GM21576 (cell line): ENCODE measurements around the gene RPL19.
"Not testable (repeated sequence)": the region's sequence is repeated elsewhere in the genome, so short reads cannot be mapped to it uniquely, and the experiment has no call there.

Experiments
- ATAC-seq: cut with Tn5 transposase; IDR thresholded peaks from one replicate; pipeline ENCODE4 v1.9.1; 2021; ENCODE audit warnings: mild to moderate bottlenecking, moderate library complexity; ENCODE audit not compliant: unreplicated experiment

Gene RPL19

GRCh38 chr17:39200070-39200879 is at the start of gene RPL19:
Gene RPL19, plus strand, starts transcription at chr17:39200283. Its CDS starts 62 bp downstream, at chr17:39200345.
- peak; percentile 53 for ATAC-seq

- ATAC-seq, result no peak
These were observed 49.3 kb upstream of the RPL19 start for GRCh38 chr17:39150795-39151149.

- no peak for ATAC-seq
These were observed 48.7 kb upstream of the RPL19 start, which contains the start of gene PLXDC1 for GRCh38 chr17:39151150-39151942. Gene PLXDC1, minus strand, starts transcription at chr17:39151637. Its CDS starts 200 bp downstream, at chr17:39151437.

DNA sequence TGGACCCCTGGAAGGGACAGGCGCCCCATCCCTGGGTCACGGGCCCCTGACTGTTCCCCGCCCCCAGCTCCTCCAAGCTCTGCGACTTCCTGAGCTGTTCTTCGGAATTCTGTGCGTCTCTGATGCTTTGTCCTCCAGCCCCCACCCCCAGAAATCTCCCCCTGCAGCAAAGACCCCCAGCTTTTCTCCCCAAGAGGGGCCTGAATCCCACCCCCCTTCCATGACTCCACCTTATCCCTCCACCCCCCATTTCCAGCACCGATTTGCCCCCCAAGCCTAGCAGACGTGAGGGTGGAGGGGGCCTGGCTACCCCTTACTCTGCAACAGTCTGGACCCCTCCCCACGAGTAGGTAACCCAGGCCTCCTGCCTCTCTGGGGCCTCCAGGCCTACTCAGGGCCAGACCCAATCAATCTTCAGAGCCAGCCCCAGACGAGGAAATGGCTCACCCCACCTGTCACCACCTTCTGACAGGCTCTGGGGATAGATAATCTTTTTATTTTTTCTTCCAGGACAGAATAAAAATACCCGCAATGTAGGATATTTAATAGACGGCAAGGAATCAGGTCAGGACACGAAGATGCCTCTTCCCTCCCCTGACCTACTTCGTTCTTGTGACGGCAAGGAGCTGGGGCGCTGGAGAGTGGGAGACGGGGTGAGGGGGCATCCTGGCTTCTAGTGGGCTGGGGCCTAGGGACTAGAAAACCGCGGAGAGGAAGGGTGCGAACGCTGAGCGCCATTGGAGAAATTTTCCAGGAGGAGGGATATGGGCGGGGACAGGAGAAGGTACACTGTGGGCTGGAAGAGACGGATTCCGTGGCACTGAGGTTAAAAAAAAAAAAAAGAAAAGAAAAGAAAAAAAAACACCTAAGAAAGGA is 47.9 kb upstream of the RPL19 start:
- no peak for ATAC-seq

GRCh38 chr17:39153599-39154051 is 46.5 kb upstream of the RPL19 start:
- no peak for ATAC-seq

DNA sequence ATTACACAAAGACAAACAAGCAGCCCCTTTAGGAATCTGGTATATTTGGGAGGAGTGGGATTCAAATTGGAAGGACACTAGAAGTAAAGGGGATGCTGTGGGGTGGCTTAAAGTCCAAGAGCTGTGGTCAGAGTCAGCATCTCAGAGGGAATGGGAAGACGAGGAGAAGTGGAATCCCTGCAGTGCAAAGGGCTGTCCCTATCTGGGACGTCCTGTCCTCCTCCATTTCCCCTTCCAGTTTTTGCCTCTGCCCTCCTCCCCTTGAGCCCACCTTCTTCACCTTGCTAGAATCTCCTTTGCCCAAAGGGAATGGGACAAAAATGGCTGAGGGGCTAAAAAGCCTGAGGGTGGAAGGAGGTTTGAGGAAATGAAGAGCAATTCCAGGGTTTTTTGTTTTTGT is 44.4 kb upstream of the RPL19 start:
- ATAC-seq, result no peak

DNA sequence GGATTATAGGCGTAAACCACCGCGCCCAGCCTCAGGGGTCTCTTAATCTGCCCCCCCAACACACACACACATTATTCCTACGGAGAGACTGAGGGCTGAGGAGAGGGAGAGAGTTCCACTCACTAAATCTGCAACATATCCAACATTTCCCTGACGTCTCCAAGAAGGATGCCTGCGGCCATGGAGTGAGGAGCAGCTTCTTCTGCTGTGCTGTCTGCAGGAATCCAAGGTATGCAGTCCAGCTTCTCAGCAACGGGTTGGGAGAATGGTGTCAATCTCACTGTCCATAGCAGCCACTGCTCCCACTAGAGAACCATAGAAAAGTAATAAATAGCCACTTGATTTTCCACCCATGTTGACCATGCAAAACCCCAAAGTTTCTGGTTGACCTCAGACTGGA is 43.6 kb upstream of the RPL19 start:
- no peak for ATAC-seq

GRCh38 chr17:39158623-39159022 is 41.5 kb upstream of the RPL19 start:
- ATAC-seq, result no peak

DNA sequence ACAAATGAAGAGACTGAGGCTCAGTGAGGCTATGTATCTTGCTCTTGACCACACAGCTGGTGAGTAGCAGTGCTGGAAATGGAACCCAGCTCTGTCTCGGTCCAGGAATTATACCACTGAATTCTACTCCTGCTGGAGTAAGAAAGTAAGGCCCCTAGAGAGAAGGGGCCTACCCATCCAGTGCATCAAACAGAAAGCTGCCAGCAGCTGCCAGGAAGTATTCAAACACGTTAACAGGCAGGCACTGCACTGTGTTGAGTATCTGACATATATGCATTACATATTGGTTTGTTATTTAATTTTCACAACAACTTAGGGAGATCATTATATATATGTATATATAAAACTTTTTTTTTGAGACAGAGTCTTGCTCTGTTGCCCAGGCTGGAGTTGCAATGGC is 38.1 kb upstream of the RPL19 start:
- no peak for ATAC-seq

GRCh38 chr17:39164675-39165143 is 35.4 kb upstream of the RPL19 start:
- peak; percentile 58 for ATAC-seq

DNA sequence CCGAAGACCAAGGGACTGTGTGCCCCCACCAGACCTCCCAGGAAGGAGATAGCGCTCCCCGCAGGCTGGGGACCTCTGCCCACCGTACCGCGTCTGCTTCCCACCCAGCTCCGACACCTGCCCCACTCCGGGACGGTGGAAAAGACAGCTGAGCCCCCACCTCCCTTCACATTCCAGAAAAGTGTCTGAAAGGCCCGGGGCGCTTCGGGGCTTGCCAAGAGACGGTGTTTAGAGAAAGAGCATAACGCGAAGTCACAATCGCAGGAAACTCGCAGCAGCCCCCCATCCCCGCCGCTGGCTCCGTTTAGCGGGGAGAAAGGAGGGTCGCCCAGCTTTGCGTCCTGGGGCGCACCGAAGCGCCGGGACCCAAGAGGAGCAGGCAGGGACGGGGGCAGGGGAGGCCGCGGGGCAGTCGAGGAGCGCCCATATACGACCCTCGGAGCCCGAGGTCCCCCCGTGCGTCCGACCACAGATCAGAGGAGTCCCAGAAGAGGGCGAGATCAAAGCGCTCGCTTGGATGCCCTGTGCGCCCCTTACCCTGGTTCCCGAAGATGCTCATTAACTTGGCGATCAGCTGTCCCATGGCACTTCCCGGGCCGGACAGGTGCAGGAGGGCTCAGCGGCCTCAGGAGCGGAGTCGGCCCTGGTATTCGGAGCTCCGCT is 34.8 kb upstream of the RPL19 start:
- ATAC-seq, result peak; percentile 11

DNA sequence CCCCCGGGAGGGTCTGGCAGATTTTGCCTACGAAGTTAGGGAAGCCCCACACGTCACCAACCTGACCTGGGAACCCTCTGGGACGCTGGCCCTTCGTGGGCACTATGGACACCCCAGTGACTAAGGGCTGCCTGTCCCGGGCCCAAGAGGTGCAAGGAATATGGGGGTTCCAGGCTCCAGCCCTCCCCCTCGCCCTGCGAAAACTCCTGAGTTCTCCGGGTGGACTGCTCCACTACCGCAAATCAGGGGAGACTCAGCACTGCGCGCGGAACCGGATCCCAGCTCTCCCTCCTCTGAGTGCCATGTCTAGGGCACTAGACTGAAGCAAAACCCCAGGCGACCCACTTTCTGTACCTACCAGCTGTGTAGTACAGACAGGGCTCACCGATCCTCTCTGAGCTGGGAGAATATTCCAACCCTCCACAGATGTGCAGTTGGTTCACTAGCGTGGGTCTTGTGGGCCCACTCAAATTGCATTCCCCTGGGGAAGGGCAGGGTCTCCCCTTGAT is 34.2 kb upstream of the RPL19 start, which contains the start of gene ARL5C:
Gene ARL5C (minus strand): TSS at position 321 of the 509 bp plus-strand sequence. CDS start 401 bp downstream, outside the sequence.
- ATAC-seq, result no peak

- no peak for ATAC-seq
These were observed 33.4 kb upstream of the RPL19 start for GRCh38 chr17:39166437-39167335.

GRCh38 chr17:39167476-39167875 is 32.6 kb upstream of the RPL19 start:
- no peak for ATAC-seq

GRCh38 chr17:39168503-39168902 is 31.6 kb upstream of the RPL19 start:
- ATAC-seq, result not testable (repeated sequence)

- ATAC-seq, result no peak
These were observed 31.0 kb upstream of the RPL19 start for GRCh38 chr17:39169101-39169500.

DNA sequence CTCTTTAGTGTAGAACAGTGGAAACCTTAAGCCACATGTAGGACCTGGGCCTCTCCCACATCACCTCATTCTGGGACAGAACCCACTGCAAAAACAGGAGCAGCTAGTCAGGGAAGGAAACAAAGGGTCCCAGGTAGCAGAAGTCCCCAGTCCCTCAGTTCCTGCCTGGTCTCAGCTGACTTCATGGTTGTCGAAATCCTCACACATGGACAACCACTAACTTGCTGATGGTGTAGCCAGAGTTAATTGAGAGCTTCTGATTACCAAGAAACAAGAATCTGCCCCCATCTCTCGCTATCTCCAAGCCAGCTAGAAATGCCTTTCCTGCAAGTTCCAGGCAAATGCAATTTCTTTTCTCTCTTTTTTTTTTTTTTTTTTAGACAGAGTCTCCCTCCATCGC is 30.6 kb upstream of the RPL19 start:
- ATAC-seq, result no peak

GRCh38 chr17:39170109-39170508 is 30.0 kb upstream of the RPL19 start:
- ATAC-seq, result no peak

DNA sequence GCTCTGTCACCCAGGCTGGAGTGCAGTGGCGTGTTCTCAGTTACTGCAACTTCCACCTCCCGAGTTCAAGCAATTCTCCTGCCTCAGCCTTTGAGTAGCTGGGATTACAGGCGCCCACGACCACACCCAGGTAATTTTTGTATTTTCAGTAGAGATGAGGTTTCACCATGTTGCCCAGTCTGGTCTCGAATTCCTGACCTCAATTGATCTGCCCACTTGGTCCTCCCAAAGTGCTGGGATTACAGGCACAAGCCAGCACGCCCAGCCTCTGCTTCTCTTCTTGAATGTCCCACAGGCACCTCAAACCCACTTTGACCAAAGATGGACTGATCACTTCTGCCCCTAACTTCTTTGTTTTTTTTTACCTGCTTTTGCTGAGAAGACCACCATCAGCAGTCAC is 29.5 kb upstream of the RPL19 start:
- no peak for ATAC-seq
